HS-27A (cell line): ENCODE measurements around the gene RNF32.
"Not testable (repeated sequence)": the region's sequence is repeated elsewhere in the genome, so short reads cannot be mapped to it uniquely, and the experiment has no call there.

Source experiments
- DNase-seq: peaks from one replicate; pipeline ENCODE4 v3.0.0-alpha.2; 2012; ENCODE audit warnings: low read depth, missing footprints

The RNF32 gene

GRCh38 chr7:156676263-156676662, 35.7 kb downstream of the RNF32 start:
- DNase-seq: no peak

GRCh38 chr7:156677374-156678054, 36.9 kb downstream of the RNF32 start:
- DNase-seq: no peak

- no peak for DNase-seq
Measured at GRCh38 chr7:156680281-156680680, 39.7 kb downstream of the RNF32 start.

GRCh38 chr7:156682928-156683327, 42.4 kb downstream of the RNF32 start:
- DNase-seq: no peak

- DNase-seq: no peak
Measured at GRCh38 chr7:156684251-156684650, 43.7 kb downstream of the RNF32 start.

- no peak for DNase-seq
Measured at GRCh38 chr7:156684661-156685060, 44.1 kb downstream of the RNF32 start.

- no peak for DNase-seq
Measured at GRCh38 chr7:156691764-156692163, 51.2 kb downstream of the RNF32 start.

- no peak for DNase-seq
Measured at GRCh38 chr7:156692849-156693248, 52.3 kb downstream of the RNF32 start.

GRCh38 chr7:156693627-156694026, 53.1 kb downstream of the RNF32 start:
- DNase-seq: no peak

- not testable (repeated sequence) for DNase-seq
Measured at GRCh38 chr7:156697283-156697682, 56.7 kb downstream of the RNF32 start.

- DNase-seq: not testable (repeated sequence)
Measured at GRCh38 chr7:156698512-156698911, 57.9 kb downstream of the RNF32 start.

- DNase-seq: not testable (repeated sequence)
Measured at GRCh38 chr7:156701787-156702186, 61.2 kb downstream of the RNF32 start.

GRCh38 chr7:156702399-156702798, 61.8 kb downstream of the RNF32 start:
- no peak for DNase-seq

- DNase-seq: no peak
Measured at GRCh38 chr7:156703209-156703608, 62.6 kb downstream of the RNF32 start.

- DNase-seq: no peak
Measured at GRCh38 chr7:156703773-156704482, 63.4 kb downstream of the RNF32 start.

GRCh38 chr7:156722043-156722826, 81.7 kb downstream of the RNF32 start:
- no peak for DNase-seq

GRCh38 chr7:156725073-156725472, 84.5 kb downstream of the RNF32 start:
- DNase-seq: no peak

GRCh38 chr7:156725936-156726335, 85.4 kb downstream of the RNF32 start:
- no peak for DNase-seq
